Endothelial cell of umbilical vein (primary cell): ENCODE measurements around the gene ZZZ3. TPM values are rescaled to one million over a fixed set of nuclear protein-coding genes. Genes with fewer than 3 reads are reported as not detected.

Source experiments
- BruUV-seq: library from RNA; stranded (reverse); fragments of 400-500 nt; replicated peaks from 2 replicates; lab custom pipeline; 2021; lab: Mats Ljungman, UMichigan
- CTCF ChIA-PET: fragments of 300-600, 350-600 bp; sonication (Branson Sonifier 250); formaldehyde crosslinking; loops from one replicate; lab custom pipeline; 2021; ENCODE audit warnings: antibody characterized with exemption, inconsistent platforms; lab: Charles Lee
- POLR2A ChIA-PET: fragments of 300-600, 350-600 bp; sonication (Branson Sonifier 250); formaldehyde crosslinking; loops from one replicate; lab custom pipeline; 2021; ENCODE audit warnings: antibody characterized with exemption, inconsistent platforms; lab: Charles Lee
- DNase-seq: peaks from one replicate; pipeline ENCODE4 v3.0.0-alpha.2; 2011; ENCODE audit warnings: low read depth, low spot score
- FAIRE-seq: peaks from 2 replicates; lab custom pipeline; 2011; peaks lifted over from hg19 to GRCh38; lab: Jason Lieb, UNC
- H2AFZ ChIP-seq: 2 replicates; pipeline ENCODE4 v1.6.0; 2012; ENCODE audit warnings: low read depth, low read length, control low read depth, inconsistent platforms
- H3K27ac ChIP-seq: 2 replicates; pipeline ENCODE4 v1.5.1; 2011; ENCODE audit warnings: low read depth, mild to moderate bottlenecking, control low read depth, low read length, moderate library complexity; ENCODE audit not compliant: insufficient read depth
- H3K27me3 ChIP-seq, 2 experiments: 2 replicates each; pipeline versions ENCODE4 v1.6.0 to v1.6.1; 2011; ENCODE audit warnings: low read length in 2 of 2, mixed read lengths in 1 of 2; ENCODE audit not compliant: control insufficient read depth in 2 of 2, insufficient read depth in 2 of 2
- H3K36me3 ChIP-seq, 2 experiments: 2 replicates in 1 of 2; 3 replicates in 1 of 2; pipeline ENCODE4 v1.5.1; 2011; ENCODE audit warnings: low read length in 2 of 2, mild to moderate bottlenecking in 1 of 2, moderate library complexity in 1 of 2; ENCODE audit not compliant: control insufficient read depth in 2 of 2, insufficient read depth in 2 of 2; ENCODE audit errors: extremely low read depth in 1 of 2
- H3K4me1 ChIP-seq: 3 replicates; pipeline ENCODE4 v1.5.1; 2011; ENCODE audit warnings: mild to moderate bottlenecking, low read length; ENCODE audit not compliant: control insufficient read depth, insufficient read depth; ENCODE audit errors: extremely low read depth
- H3K4me2 ChIP-seq: 2 replicates; pipeline ENCODE4 v1.6.1; 2011; ENCODE audit warnings: low read length, control low read depth, mixed read lengths; ENCODE audit not compliant: insufficient read depth
- H3K4me3 ChIP-seq, 3 experiments: fragments of 200-600 bp in 1 of 3; sonication (generic), shearing (Covaris generic) in 1 of 3; replicated peaks in 1 of 3; 2 replicates each; pipeline ENCODE4 v1.5.1; 2011 to 2016; ENCODE audit warnings: control low read depth in 3 of 3, low read length in 3 of 3, mild to moderate bottlenecking in 2 of 3, inconsistent platforms in 1 of 3, low read depth in 1 of 3, moderate library complexity in 1 of 3; ENCODE audit not compliant: insufficient read depth in 1 of 3
- H3K79me2 ChIP-seq: 2 replicates; pipeline ENCODE4 v1.6.0; 2012; ENCODE audit warnings: low read length, inconsistent platforms; ENCODE audit not compliant: control insufficient read depth, insufficient read depth
- H3K9ac ChIP-seq: replicated peaks from 2 replicates; pipeline ENCODE3; 2011; ENCODE audit warnings: low read length, control low read depth; ENCODE audit not compliant: insufficient read depth; ENCODE audit errors: extremely low read depth
- H3K9me1 ChIP-seq: replicated peaks from 3 replicates; pipeline ENCODE4 v1.6.0; 2011; ENCODE audit warnings: mild to moderate bottlenecking, low read length; ENCODE audit not compliant: control insufficient read depth, insufficient read depth; ENCODE audit errors: extremely low read depth
- H3K9me3 ChIP-seq: replicated peaks from 2 replicates; pipeline ENCODE4 v1.5.1; 2012; ENCODE audit warnings: low read length, inconsistent platforms; ENCODE audit not compliant: control insufficient read depth, insufficient read depth
- H4K20me1 ChIP-seq: replicated peaks from 2 replicates; pipeline ENCODE3; 2011; ENCODE audit warnings: mild to moderate bottlenecking, low read length; ENCODE audit not compliant: control insufficient read depth, insufficient read depth; ENCODE audit errors: extremely low read depth
- CTCF ChIP-seq, 2 donors: IDR thresholded peaks; 1 replicate in 1 of 2; 2 replicates in 1 of 2; pipeline ENCODE4 v1.5.1; 2011; ENCODE audit warnings: low read length in 2 of 2, mild to moderate bottlenecking in 2 of 2, moderate library complexity in 2 of 2, control low read depth in 1 of 2, inconsistent platforms in 1 of 2, low read depth in 1 of 2; ENCODE audit not compliant: insufficient read depth in 1 of 2; ENCODE audit errors: extremely low read depth in 1 of 2
- EZH2 ChIP-seq: IDR thresholded peaks from 2 replicates; pipeline ENCODE4 v1.6.1; 2012; ENCODE audit warnings: borderline replicate concordance, low read depth, mild to moderate bottlenecking, moderate library complexity, low read length, inconsistent platforms; ENCODE audit not compliant: severe bottlenecking
- FOS ChIP-seq: IDR thresholded peaks from 2 replicates; pipeline ENCODE4 v1.6.1; 2011; ENCODE audit warnings: mild to moderate bottlenecking, low read length, moderate library complexity, borderline replicate concordance; ENCODE audit not compliant: insufficient read depth
- GATA2 ChIP-seq: IDR thresholded peaks from 2 replicates; pipeline ENCODE4 v1.7.0; 2011; ENCODE audit warnings: low read depth, mild to moderate bottlenecking, moderate library complexity, mixed read lengths, low read length; ENCODE audit not compliant: insufficient read length, insufficient read depth
- JUN ChIP-seq: IDR thresholded peaks from 2 replicates; pipeline ENCODE4 v1.6.1; 2011; ENCODE audit warnings: borderline replicate concordance, low read depth; ENCODE audit not compliant: insufficient read length, insufficient read depth
- MAX ChIP-seq: IDR thresholded peaks from 2 replicates; pipeline ENCODE4 v1.6.1; 2011; ENCODE audit not compliant: insufficient read depth, insufficient read length
- MYC ChIP-seq: IDR thresholded peaks from one replicate; pipeline ENCODE4 v1.6.1; 2011; ENCODE audit warnings: mild to moderate bottlenecking, low read depth, low read length
- POLR2A ChIP-seq: IDR thresholded peaks from 2 replicates; pipeline ENCODE4 v1.6.1; 2012; ENCODE audit warnings: low read depth, mild to moderate bottlenecking, control low read depth, low read length
- POLR2AphosphoS5 ChIP-seq: IDR thresholded peaks from 2 replicates; pipeline ENCODE4 v1.6.1; 2012; ENCODE audit warnings: low read depth, mild to moderate bottlenecking, control low read depth, low read length, moderate library complexity; ENCODE audit not compliant: insufficient read depth
- dilution Hi-C: fragments of 300-500 bp; cut with MboI; formaldehyde crosslinking; loops from one replicate; pipeline ENCODE4 v1.15.0; 2019; ENCODE audit warnings: low sequenced_read_pairs; ENCODE audit not compliant: extremely low pct_ligation_motif_present
- intact Hi-C: fragments of 100-400 bp; cut with micrococcal nuclease; formaldehyde crosslinking; loops from one replicate; pipeline ENCODE4 v1.10.0; 2022
- polyA plus RNA-seq, 4 experiments: library from polyadenylated mRNA; depleted of rRNA in 3 of 4; stranded (reverse) in 3 of 4; unstranded in 1 of 4; fragments of >200 nt; gene quantifications; 2 replicates each; pipeline versions ENCODE4 v1.2.1 to v1.2.3, GENCODE V29; 2011 to 2012; ENCODE audit warnings: missing spikeins in 1 of 4
- total RNA-seq: library from RNA; stranded (reverse); gene quantifications from 2 replicates; pipeline ENCODE4 v1.2.3, GENCODE V29; 2021

The ZZZ3 gene
- total and polyA plus RNA-seq, 2 donors (not counting 3 experiments of a cell fraction or from before 2014, with no cell fraction given), result 13.1 to 54.3 TPM

- intact Hi-C loops, result no loop called here
- Histone ChIP-seq H2AFZ (no peak overlapping the region), H3K9me1 (peaks cover 2% of the 10 kb centered on the region), H3K79me2 (no peaks in the 10 kb centered on the region), H3K4me3 (no peak overlapping the region), H3K4me2 (no peak overlapping the region), H3K36me3 (no peaks in the 10 kb centered on the region), H3K4me1 (no peaks in the 10 kb centered on the region), H3K27ac (no peak overlapping the region), H4K20me1 (no peaks in the 10 kb centered on the region), H3K27me3 (no peaks in the 10 kb centered on the region), H3K9me3 (no peaks in the 10 kb centered on the region), H3K9ac (no peak overlapping the region)
- no TSS peak for BruUV-seq
- POLR2A ChIA-PET, result no interaction called here
- TF ChIP-seq JUN (no peak), GATA2 (no peak), POLR2AphosphoS5 (no peak), POLR2A (no peak), FOS (no peak), MYC (no peak), MAX (no peak), EZH2 (no peak), CTCF (IDR thresholded peaks at IDR 0.05; ENCODE audit: extremely low read depth in 1 of 2, insufficient read depth in 1 of 2, low read depth in 1 of 2, low read length in 2 of 2) (no peak)
- dilution Hi-C loops, result no loop called here
- CTCF ChIA-PET, result no interaction called here
- no peak for FAIRE-seq
- no peak for DNase-seq
Measured at GRCh38 chr1:77697441-77697840, 15.0 kb upstream of the ZZZ3 start.
